GM18508 (cell line): ENCODE results near the gene SPEF1.
A peak's percentile ranks its signal among the peaks of the same experiment; 100 is the strongest.

Experiments
- ATAC-seq: cut with Tn5 transposase; IDR thresholded peaks from one replicate; pipeline ENCODE4 v1.9.1; 2021; ENCODE audit warnings: moderate number of reproducible peaks; ENCODE audit not compliant: insufficient read depth, unreplicated experiment

The SPEF1 gene

DNA sequence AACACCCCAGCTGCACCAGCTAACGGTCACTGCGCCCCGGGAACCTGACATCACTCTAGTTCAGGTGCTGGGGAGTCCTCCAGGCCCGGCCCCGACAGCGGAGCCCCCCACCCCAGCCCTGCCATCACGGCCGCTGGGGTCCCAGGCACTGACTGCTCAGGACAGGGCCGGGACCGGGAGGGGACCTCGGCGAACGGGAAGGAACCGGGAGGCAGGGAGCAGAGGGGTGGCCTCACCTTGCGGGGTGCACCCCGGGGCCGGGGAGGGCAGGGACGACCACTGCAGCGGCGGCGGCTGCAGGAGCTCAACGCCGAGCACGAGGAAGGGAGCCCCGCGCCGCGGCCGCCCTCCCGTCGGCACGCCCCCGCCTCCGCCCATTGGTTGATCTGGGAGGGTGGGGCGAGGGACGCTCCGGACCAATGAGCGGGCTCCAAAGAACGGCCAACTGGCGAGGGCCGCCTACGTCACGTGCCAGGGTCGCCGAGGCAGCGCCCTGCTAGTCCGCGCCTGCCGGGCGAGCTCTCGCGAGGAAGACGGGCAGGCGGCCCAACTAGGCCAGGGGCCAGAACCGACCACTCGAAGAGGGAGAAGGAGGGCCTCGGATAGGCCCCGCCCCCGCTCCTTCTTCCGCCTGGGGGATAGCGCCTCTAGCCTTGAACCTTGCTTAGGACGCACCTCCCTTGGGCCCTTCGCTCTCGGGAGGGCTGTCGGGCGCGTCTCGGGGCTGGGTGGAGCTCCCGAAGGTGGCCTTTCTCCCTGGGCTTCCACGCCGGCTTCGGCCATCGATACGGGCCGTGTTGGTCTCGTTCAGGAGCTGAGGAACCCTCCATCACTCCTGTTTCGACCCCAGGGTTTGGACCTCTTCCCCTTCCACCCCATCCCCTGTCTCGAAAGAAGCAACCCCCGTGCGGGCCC is 13.6 kb downstream of the SPEF1 start, which contains the start of gene ADISSP:
Gene ADISSP, minus strand, starts transcription at position 327 of the 915 bp plus-strand sequence. CDS start 7,653 bp downstream, outside the sequence.
- peak; percentile 79 for ATAC-seq

DNA sequence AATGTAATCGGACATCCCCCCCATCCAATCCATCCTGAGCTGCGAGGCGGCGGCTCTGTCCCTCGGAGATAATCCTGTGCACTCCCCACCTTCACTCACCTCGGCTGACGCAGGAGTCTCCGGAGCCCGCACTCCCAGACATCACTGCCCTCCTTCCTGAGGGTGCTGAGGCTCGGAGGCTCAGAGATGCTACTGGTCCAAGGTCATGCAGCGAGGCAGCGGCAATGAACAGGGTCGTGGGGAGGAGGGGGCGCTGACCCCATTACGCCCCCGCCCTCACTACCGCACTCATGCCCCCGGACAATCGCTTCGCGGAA is 14.2 kb downstream of the SPEF1 start:
- no peak for ATAC-seq

DNA sequence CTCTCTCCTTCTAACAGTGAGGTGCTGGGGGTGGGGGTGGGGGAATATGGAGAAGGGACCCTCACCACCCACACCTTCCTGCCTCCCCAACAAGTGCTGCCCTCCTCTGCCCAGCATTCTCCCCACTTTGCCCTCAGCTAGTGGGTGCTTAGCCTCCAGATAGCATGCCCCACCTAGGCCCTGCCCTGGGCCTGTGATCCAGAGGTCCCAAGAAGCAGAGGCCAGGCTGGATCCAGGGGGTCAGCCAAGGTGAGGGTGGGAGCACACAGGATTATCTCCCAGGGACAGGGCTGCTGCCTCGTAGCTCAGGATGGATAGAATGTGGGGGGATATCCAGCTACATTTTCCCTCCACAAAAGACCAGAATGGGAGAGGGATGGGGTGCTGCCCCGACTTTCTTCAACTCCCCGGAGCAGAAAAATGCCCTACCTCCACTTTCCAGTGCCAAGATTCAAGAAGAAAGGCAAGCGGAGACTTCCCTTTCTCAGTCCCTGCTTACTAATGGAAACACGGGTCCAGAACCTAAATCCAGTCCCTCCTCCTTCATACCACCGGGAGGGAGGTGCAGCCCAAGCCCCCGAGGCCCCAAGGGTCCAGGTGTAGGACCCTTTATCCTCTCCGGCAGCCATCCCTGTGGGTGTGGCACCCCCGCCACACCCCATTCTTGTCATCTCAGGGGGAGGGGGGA is 14.7 kb downstream of the SPEF1 start:
- no peak for ATAC-seq

- no peak for ATAC-seq
Observed at GRCh38 chr20:3765171-3765882, 15.9 kb downstream of the SPEF1 start.

GRCh38 chr20:3764659-3765058 is 16.6 kb downstream of the SPEF1 start:
- no peak for ATAC-seq

DNA sequence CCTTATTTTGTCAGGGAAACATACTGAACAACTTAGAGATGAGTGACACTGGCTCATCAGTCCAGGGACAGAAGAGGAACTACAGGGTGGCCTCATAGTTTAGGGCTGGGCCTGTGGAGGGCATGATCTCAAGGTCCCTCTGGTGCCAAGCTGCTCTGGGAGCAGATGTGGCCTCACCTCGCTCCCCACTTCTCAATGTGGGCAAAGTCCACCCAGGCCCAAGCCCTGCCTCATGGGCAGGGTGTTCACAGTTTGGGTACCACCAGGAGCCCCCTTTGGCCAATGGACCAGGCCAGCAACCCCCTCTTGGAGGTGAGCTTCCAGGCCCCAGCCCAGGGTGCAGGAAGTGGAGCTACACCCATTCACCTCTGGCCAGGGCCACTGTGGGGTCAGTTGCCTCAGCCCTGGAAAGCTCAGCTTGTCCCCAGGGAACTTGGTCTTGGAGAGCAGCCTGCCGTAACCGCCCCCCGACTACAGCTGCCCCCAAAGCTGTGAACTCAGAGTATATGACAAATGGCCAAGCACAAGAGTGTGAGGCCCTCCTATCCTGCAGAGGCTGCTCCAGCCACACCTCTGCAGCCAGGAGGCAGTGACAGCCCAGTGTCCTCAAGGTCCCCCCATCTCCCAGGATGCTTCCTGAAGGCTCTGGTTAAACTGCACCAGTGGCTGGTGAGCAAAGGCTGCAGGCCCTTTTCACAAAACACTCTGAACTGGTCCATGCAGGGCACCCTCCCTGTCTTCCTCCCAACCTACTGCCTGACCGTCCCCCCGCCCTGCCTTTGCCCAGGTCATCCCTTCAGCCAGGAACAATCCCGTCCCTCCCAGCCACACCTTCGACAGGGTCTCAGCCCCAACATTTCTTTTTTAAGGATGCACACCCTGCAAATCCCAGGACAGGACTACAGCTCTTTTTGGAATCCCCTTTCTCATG is 17.3 kb downstream of the SPEF1 start:
- ATAC-seq = no peak

DNA sequence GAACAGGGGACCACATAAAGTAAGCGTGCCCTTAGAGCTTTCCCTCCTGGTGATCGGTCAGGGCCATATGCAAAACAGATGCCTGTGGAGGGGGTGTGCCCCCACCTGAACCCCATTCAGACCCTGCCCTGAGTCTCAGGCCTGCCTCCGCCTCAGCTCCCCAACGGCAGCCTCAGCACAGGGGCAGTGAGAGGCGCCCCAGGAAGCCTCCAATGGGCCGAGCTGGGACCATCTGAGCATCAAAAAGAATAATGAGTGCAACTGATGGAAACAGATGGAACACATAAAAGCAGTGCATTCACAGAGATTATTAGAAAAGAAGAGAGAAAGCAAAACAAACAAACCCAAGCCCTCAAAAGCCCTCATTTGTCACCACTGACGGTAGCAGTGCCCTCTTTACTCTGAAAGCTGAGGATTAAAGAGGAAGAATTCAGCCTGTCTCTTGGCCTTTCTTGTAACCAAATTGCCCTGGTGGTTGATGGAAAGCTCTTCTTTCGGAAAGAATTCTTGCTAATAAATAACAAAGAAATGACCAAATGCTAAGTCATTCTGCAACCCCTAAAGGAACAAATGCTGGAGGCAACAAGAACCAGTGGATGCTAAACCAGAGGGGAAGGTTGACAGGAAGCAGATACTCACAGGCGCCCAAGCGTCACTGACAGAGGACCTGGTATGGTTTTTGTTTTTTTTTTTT is 20.4 kb downstream of the SPEF1 start:
- ATAC-seq = no peak

DNA sequence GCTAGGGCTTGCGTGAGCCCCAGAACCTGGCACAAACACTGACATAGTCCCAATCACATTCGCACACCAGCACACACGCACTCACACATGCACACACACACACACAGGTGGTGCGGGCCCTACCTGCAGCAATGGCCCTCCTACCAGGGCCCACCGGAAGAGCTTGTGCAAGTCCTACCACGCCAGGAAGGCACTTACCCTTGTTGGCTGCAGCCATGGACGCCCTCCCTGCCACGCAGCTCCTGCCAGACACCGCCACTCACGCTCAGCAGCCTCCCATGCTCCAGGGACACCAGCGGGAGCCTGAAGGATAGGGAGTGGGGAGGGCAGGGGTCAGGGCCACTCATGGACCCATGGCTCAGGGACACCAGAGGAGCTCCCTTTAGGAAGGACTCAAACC is 21.4 kb downstream of the SPEF1 start:
- ATAC-seq = no peak

- no peak for ATAC-seq
Observed at GRCh38 chr20:3759316-3759823, 21.9 kb downstream of the SPEF1 start.

DNA sequence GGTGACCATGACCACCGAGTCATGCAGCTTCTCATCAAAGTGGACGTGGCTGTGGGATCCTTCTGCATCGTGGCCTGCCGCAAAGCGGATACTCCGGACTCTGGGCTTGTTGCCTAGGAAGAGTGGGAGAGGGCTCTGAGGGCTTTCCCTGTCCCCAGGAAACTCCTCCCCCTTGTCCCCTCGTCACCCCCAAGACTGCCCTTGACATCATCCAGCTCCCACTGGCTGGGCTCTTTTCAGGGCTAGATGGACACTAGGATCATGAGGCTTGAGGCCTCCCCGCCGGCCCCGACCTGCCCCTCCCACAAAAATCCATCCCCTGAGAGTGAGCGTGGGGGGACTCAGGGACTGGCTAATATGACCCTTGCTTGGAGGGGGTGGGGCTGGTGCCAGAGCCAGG is 22.7 kb downstream of the SPEF1 start:
- ATAC-seq = no peak

DNA sequence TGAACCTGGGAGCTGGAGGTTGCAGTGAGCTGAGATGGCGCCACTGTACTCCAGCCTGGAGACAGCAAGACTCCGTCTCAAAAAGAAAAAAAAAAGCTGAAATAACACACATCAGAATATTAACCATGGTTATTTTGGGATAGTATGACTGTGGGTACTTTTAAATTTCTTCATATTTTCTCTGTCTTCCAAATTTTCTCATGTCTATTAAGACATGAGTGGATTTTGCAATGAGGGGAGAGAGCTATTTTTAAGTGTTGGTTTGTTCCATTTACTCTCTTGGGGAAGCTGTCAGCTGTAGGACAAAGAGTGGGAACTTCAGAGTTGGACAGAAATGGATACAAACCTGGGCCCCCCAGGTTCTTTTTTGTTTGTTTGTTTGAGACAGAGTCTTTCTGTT is 24.0 kb downstream of the SPEF1 start:
- ATAC-seq = no peak

- no peak for ATAC-seq
Observed at GRCh38 chr20:3755814-3756480, 25.3 kb downstream of the SPEF1 start.

DNA sequence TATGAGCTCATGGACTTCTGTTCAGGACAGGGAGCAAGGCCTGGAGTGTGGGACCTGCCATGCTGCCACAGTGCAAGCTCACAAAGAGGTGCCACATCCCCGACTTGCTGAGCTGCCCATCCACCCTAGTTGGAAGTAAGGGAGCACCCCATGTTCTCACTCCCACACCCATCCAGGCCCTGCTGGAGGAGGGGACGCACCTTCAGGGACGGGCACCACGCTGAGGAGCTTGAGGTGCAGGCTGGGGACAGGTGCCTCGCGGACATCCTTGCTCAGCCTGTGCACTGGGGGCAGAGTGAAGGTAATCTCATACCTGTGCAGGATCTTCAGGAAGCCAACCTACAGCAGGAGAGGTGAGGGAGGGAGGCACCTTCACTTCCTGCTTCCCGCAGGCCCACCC is 26.0 kb downstream of the SPEF1 start:
- no peak for ATAC-seq

GRCh38 chr20:3754276-3754630 is 27.0 kb downstream of the SPEF1 start:
- no peak for ATAC-seq

- no peak for ATAC-seq
Observed at GRCh38 chr20:3753501-3754275, 27.6 kb downstream of the SPEF1 start.

DNA sequence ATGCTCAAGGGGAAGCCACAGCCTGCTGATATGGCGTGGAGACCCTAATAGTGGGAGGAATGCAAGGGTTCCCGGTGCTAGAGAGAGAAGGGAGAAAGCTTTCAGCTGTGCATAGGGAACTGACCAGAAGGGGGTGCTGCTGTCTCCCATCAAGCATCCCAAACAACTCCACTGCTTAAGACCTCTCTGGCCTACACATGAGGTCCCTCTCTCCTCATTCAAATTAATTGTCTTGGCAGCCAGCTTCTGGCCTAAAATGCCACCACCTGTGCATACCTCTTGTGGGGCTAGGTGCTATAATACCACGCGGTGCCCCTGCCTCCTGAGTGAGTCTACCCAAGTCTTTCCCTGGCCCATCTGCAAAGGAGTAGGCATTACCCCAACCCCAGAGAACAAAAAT is 28.1 kb downstream of the SPEF1 start:
- ATAC-seq = no peak

GRCh38 chr20:3752386-3752759 is 28.9 kb downstream of the SPEF1 start:
- ATAC-seq = no peak
